ENCODE measurements around the gene COL28A1. TPM values are rescaled to one million over a fixed set of nuclear protein-coding genes. Genes with fewer than 3 reads are reported as not detected.
A peak's percentile ranks its signal among the peaks of the same experiment; 100 is the strongest.

Gene COL28A1
- polyA plus RNA-seq, 1 experiment = 0.04 TPM

DNA sequence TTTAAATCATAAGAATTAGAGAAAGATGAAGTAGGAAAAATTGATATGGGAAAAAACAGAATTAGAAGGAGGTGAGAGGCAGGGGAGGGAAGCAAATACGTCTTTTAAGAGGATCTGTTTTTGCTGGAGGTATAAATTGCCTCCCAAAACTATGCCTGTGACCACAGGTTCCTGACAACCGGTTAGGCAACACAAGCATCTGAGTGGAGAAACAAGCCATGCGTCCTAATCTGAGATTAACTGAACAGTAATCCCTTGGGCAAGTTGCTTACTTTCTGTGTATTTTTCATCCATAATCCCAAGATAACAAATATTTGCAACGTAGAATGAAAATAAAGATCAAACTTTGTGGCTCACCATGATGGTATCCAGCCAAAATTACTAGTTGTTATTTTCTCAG lies 204.2 kb downstream of the COL28A1 start:
- no peak for DNase-seq (ENCODE audit: low read depth)
- no peaks in the 10 kb centered on the region for H3K36me3 ChIP-seq (ENCODE audit: control insufficient read depth, insufficient read depth, low read length)
- no peak overlapping the region for H3K4me3 ChIP-seq (ENCODE audit: low read depth, low read length)
- TF ChIP-seq, protein P1, sequence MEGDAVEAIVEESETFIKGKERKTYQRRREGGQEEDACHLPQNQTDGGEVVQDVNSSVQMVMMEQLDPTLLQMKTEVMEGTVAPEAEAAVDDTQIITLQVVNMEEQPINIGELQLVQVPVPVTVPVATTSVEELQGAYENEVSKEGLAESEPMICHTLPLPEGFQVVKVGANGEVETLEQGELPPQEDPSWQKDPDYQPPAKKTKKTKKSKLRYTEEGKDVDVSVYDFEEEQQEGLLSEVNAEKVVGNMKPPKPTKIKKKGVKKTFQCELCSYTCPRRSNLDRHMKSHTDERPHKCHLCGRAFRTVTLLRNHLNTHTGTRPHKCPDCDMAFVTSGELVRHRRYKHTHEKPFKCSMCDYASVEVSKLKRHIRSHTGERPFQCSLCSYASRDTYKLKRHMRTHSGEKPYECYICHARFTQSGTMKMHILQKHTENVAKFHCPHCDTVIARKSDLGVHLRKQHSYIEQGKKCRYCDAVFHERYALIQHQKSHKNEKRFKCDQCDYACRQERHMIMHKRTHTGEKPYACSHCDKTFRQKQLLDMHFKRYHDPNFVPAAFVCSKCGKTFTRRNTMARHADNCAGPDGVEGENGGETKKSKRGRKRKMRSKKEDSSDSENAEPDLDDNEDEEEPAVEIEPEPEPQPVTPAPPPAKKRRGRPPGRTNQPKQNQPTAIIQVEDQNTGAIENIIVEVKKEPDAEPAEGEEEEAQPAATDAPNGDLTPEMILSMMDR (IDR thresholded peaks at IDR 0.05; ENCODE audit: insufficient read depth, low read depth, low read length) = no peak
- CTCF ChIA-PET = no interaction called here
- H3K27me3 ChIP-seq (ENCODE audit: control insufficient read depth, insufficient read depth, low read length) = peaks cover 1% of the 10 kb centered on the region; the same call in 1 of the 2 replicates
- POLR2A ChIA-PET = no interaction called here

DNA sequence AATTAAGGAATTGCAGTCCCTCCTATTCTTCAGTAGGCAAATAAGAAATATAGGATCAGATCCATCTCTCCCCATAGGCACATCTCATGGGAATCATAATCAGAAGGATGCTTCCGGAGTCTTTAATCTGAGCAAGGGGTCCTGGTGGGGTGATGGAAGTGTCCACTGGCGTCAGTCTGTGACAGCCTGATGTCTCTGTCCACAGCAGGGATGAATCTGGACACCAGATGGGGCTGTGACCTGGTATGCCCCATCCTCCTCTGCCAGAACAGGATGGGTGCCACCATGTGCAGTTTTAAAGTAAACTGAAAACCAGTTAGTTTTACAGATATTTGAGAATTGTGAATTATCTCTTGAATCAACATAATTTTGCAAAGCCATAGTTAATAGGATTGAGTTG lies 204.7 kb downstream of the COL28A1 start:
- DNase-seq (ENCODE audit: low read depth) = no peak
- Histone ChIP-seq H3K27me3 (ENCODE audit: control insufficient read depth, insufficient read depth, low read length) (peaks cover 1% of the 10 kb centered on the region; the same call in 1 of the 2 replicates), H3K4me3 (ENCODE audit: low read depth, low read length) (no peak overlapping the region), H3K36me3 (ENCODE audit: control insufficient read depth, insufficient read depth, low read length) (no peaks in the 10 kb centered on the region)
- POLR2A ChIA-PET = no interaction called here
- CTCF ChIA-PET = no interaction called here
- TF ChIP-seq, protein P1 (IDR thresholded peaks at IDR 0.05; ENCODE audit: insufficient read depth, low read depth, low read length) = 0 out of 2 replicates have a peak, but pooled peaks have one; percentile 5

DNA sequence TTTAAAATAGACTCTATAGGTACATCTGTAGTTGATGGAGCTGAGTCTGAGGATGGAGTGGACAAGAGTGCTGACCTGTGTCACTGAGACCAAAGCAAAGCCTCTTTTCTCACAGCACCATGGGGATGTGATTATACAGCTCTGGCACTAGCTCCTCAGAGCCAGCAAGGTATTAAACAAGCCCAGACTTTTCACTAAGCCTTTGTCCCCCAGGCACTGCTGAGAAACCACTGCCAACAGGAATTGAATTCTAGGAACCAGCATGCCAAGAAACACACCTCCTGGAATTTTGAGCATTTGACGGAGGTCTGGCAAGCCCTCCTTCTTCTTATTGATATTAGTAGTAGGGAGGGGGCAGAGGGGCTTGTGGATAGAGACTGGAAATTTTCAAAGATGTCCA lies 206.3 kb downstream of the COL28A1 start:
- H3K27me3 ChIP-seq (ENCODE audit: control insufficient read depth, insufficient read depth, low read length) = peaks cover 1% of the 10 kb centered on the region; the same call in 1 of the 2 replicates
- no peak overlapping the region for H3K4me3 ChIP-seq (ENCODE audit: low read depth, low read length)
- POLR2A ChIA-PET = no interaction called here
- no peaks in the 10 kb centered on the region for H3K36me3 ChIP-seq (ENCODE audit: control insufficient read depth, insufficient read depth, low read length)
- TF ChIP-seq, protein P1 (IDR thresholded peaks at IDR 0.05; ENCODE audit: insufficient read depth, low read depth, low read length) = no peak
- CTCF ChIA-PET = interaction anchor here (1.2 kb wide), 1 partner anchor 9 kb away, joined by 3 read pairs; no protein-coding TSS in a partner anchor
- no peak for DNase-seq (ENCODE audit: low read depth)

DNA sequence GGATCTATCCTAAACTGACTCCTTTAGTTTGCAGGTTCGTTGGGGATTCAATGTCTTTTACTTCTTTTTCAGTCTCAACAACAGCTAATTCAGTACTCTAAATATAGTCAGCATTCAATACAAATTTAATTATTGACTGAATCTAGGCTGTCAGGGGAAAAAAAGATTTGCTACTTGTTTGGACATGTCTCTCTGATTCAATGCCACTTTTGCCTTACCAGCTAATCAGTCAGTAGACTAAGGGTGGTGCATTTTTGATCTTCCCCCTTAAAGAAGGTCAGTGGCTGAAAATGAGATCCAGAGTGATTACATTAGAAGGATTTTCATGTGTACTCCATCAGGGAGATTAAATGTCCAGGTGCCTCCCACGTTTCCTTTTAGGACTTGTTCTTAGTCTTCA lies 208.2 kb downstream of the COL28A1 start:
- TF ChIP-seq, protein P1 (IDR thresholded peaks at IDR 0.05; ENCODE audit: insufficient read depth, low read depth, low read length) = no peak
- CTCF ChIA-PET = interaction anchor here (0.7 kb wide), 1 partner anchor 8 kb away, joined by 4 read pairs; no protein-coding TSS in a partner anchor

DNA sequence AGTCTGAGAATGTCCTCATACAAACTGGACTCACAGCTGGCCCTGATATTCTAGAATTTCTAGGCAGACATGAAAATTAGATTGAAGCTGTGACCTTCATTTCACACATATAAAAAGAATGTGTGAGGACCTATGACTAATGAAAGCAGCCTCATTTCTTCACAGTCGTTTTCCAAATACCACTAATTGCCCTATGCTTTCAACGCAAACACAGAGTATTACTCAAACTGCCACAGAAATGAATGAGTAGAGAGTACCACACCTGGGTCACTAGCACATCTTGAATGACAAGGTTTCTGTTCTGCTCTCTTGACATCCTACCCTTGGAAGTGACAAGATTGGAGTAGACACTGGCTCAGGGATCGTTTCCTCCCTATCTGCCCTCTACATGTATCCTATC lies 211.0 kb downstream of the COL28A1 start:
- TF ChIP-seq, protein P1 (IDR thresholded peaks at IDR 0.05; ENCODE audit: insufficient read depth, low read depth, low read length) = no peak
- Histone ChIP-seq H3K36me3 (ENCODE audit: control insufficient read depth, insufficient read depth, low read length) (no peaks in the 10 kb centered on the region), H3K27me3 (ENCODE audit: control insufficient read depth, insufficient read depth, low read length) (no peaks in the 10 kb centered on the region), H3K4me3 (ENCODE audit: low read depth, low read length) (no peak overlapping the region)
- DNase-seq (ENCODE audit: low read depth) = no peak
- ChIA-PET POLR2A (no interaction called here), CTCF (no interaction called here)

More for the DNA sequence above, 208.2 kb downstream of the COL28A1 start:
- Histone ChIP-seq H3K4me3 (ENCODE audit: low read depth, low read length) (no peak overlapping the region), H3K36me3 (ENCODE audit: control insufficient read depth, insufficient read depth, low read length) (no peaks in the 10 kb centered on the region), H3K27me3 (ENCODE audit: control insufficient read depth, insufficient read depth, low read length) (peaks cover 1% of the 10 kb centered on the region; the same call in 1 of the 2 replicates)
- POLR2A ChIA-PET = no interaction called here
- no peak for DNase-seq (ENCODE audit: low read depth)

All from BJ (cell line).